PC-9 (cell line): Measurements from ENCODE around the gene MIA.
"Not testable (repeated sequence)": the region's sequence is repeated elsewhere in the genome, so short reads cannot be mapped to it uniquely, and the experiment has no call there.

Experiments used
- CTCF ChIP-seq: fragments of 200-600 bp; sonication (generic); conservative IDR thresholded peaks from 2 replicates; pipeline ENCODE4 v1.6.1; 2017; ENCODE audit warnings: mixed run types, antibody characterized with exemption, mild to moderate bottlenecking, moderate library complexity
- EZH2 ChIP-seq: fragments of 200-600 bp; sonication (generic); IDR thresholded peaks from 2 replicates; pipeline ENCODE4 v1.8.0; 2017; ENCODE audit warnings: antibody characterized with exemption, low read depth

GRCh38 chr19:40730065-40730464, 45.3 kb upstream of the MIA start:
- not testable (repeated sequence) for TF ChIP-seq EZH2, CTCF
